Smooth muscle cell (in vitro differentiated cells): ENCODE results near the gene NAA15. TPM values are rescaled to one million over a fixed set of nuclear protein-coding genes. Genes with fewer than 3 reads are reported as not detected.
"Not testable (repeated sequence)": the region's sequence is repeated elsewhere in the genome, so short reads cannot be mapped to it uniquely, and the experiment has no call there.

Source experiments
- DNase-seq: peaks from one replicate; lab custom pipeline; 2025; ENCODE audit not compliant: unreplicated experiment; lab: John Stamatoyannopoulos, UW
- H2AFZ ChIP-seq: fragments of 200-600 bp; sonication (generic); 2 replicates; pipeline ENCODE4 v1.6.0; 2016; ENCODE audit warnings: antibody characterized with exemption, low read depth, mild to moderate bottlenecking
- H3F3A ChIP-seq: fragments of 200-600 bp; sonication (generic); 2 replicates; pipeline ENCODE4 v1.6.0; 2017; ENCODE audit warnings: antibody characterized with exemption, low read depth
- H3K27ac ChIP-seq: fragments of 200-600 bp; sonication (generic); 2 replicates; pipeline ENCODE4 v1.5.1; 2016; ENCODE audit warnings: low read depth, mild to moderate bottlenecking
- H3K27me3 ChIP-seq: fragments of 200-600 bp; sonication (generic); 2 replicates; pipeline ENCODE4 v1.6.1; 2016; ENCODE audit warnings: low read depth, mild to moderate bottlenecking
- H3K36me3 ChIP-seq: fragments of 200-600 bp; sonication (generic); 2 replicates; pipeline ENCODE4 v1.5.1; 2016; ENCODE audit warnings: low read depth
- H3K4me1 ChIP-seq: fragments of 200-600 bp; sonication (generic); 2 replicates; pipeline ENCODE4 v1.5.1; 2016; ENCODE audit warnings: low read depth
- H3K4me2 ChIP-seq: fragments of 200-600 bp; sonication (generic); 2 replicates; pipeline ENCODE4 v1.6.0; 2016; ENCODE audit warnings: mild to moderate bottlenecking
- H3K4me3 ChIP-seq: fragments of 200-600 bp; sonication (generic); 2 replicates; pipeline ENCODE4 v1.5.1; 2016; ENCODE audit warnings: mild to moderate bottlenecking
- H3K79me2 ChIP-seq: fragments of 200-600 bp; sonication (generic); 2 replicates; pipeline ENCODE4 v1.6.0; 2016; ENCODE audit warnings: low read depth, mild to moderate bottlenecking
- H3K9ac ChIP-seq: fragments of 200-600 bp; sonication (generic); 2 replicates; pipeline ENCODE4 v1.6.0; 2016; ENCODE audit warnings: low read depth
- H3K9me3 ChIP-seq: fragments of 200-600 bp; sonication (generic); replicated peaks from 2 replicates; pipeline ENCODE4 v1.5.1; 2016; ENCODE audit warnings: low read depth
- H4K20me1 ChIP-seq: fragments of 200-600 bp; sonication (generic); 2 replicates; pipeline ENCODE4 v1.6.0; 2016; ENCODE audit warnings: low read depth
- WGBS: methylation state at CpG from one replicate; pipeline ENCODE4 v1.1.7; 2016; ENCODE audit warnings: low lambda C conversion rate; 5-methylcytosine and 5-hydroxymethylcytosine counted together
- polyA plus RNA-seq: library from polyadenylated mRNA; unstranded; fragments of >200 nt; fragmentation: Nextera tagmentation; extraction: Ambion mirVana; gene quantifications from 2 replicates; pipeline ENCODE4 v1.2.1, GENCODE V29; 2016
- total RNA-seq: library from RNA; depleted of rRNA; stranded (reverse); fragments of >200 nt; gene quantifications from 2 replicates; pipeline ENCODE4 v1.2.3, GENCODE V29; 2014
- TF ChIP-seq, protein P1 (sequence below): fragments of 200-600 bp; sonication (generic); IDR thresholded peaks from 2 replicates; pipeline ENCODE4 v1.5.1; 2017; ENCODE audit warnings: borderline replicate concordance, mild to moderate bottlenecking, antibody characterized with exemption; ENCODE audit not compliant: insufficient read depth, poor library complexity, severe bottlenecking

Gene NAA15
- total and polyA plus RNA-seq, 2 experiments from 2014 or later = 21.7 to 27.0 TPM

GRCh38 chr4:139312552-139313332, 11.4 kb downstream of the NAA15 start:
- Histone ChIP-seq H3K4me2 (no peak overlapping the region), H4K20me1 (peaks cover 88% of the 10 kb centered on the region), H2AFZ (no peak overlapping the region), H3K9ac (no peak overlapping the region), H3K27me3 (no peaks in the 10 kb centered on the region), H3K79me2 (peaks cover 98% of the 10 kb centered on the region), H3K9me3 (no peaks in the 10 kb centered on the region), H3F3A (no peaks in the 10 kb centered on the region), H3K27ac (peak overlapping the region; percentile 28), H3K4me1 (peaks cover 11% of the 10 kb centered on the region), H3K4me3 (no peak overlapping the region), H3K36me3 (no peaks in the 10 kb centered on the region)
- DNase-seq = no peak
- 100% methylated on average over 3 of the region's 3 CpGs for whole genome bisulfite sequencing
- TF ChIP-seq, protein P1, sequence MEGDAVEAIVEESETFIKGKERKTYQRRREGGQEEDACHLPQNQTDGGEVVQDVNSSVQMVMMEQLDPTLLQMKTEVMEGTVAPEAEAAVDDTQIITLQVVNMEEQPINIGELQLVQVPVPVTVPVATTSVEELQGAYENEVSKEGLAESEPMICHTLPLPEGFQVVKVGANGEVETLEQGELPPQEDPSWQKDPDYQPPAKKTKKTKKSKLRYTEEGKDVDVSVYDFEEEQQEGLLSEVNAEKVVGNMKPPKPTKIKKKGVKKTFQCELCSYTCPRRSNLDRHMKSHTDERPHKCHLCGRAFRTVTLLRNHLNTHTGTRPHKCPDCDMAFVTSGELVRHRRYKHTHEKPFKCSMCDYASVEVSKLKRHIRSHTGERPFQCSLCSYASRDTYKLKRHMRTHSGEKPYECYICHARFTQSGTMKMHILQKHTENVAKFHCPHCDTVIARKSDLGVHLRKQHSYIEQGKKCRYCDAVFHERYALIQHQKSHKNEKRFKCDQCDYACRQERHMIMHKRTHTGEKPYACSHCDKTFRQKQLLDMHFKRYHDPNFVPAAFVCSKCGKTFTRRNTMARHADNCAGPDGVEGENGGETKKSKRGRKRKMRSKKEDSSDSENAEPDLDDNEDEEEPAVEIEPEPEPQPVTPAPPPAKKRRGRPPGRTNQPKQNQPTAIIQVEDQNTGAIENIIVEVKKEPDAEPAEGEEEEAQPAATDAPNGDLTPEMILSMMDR = no peak

DNA sequence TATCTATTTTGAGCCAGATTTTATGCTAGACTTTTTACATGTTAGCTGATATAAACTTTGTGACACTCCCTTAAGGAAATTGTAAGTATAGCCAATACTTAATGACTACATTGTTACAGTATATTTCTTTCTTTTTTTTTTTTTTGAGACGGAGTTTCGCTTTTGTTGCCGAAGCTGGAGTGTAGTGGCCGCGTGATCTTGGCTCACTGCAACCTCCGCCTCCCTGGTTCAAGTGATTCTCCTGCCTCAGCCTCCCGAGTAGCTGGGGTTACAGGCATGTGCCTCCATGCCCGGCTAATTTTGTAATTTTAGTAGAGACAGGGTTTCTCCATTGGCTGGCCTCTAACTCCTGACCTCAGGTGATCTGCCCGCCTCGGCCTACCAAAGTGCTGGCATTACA, 12.1 kb downstream of the NAA15 start:
- not testable (repeated sequence) for H3K36me3 ChIP-seq, H3K27ac ChIP-seq, H2AFZ ChIP-seq, H3F3A ChIP-seq, H3K4me2 ChIP-seq, H3K27me3 ChIP-seq, H3K9me3 ChIP-seq, DNase-seq, H3K9ac ChIP-seq, H3K4me3 ChIP-seq
- peaks cover 89% of the 10 kb centered on the region for H4K20me1 ChIP-seq
- WGBS = 96% methylated on average over 10 of the region's 10 CpGs
- H3K4me1 ChIP-seq = peaks cover 11% of the 10 kb centered on the region
- H3K79me2 ChIP-seq = peaks cover 98% of the 10 kb centered on the region

GRCh38 chr4:139314047-139314800, 12.9 kb downstream of the NAA15 start:
- Histone ChIP-seq H3K4me2 (no peak overlapping the region), H3K79me2 (peaks cover 98% of the 10 kb centered on the region), H3K9me3 (no peaks in the 10 kb centered on the region), H3K27me3 (no peaks in the 10 kb centered on the region), H3F3A (no peaks in the 10 kb centered on the region), H3K36me3 (no peaks in the 10 kb centered on the region), H3K4me3 (no peak overlapping the region), H4K20me1 (peaks cover 92% of the 10 kb centered on the region), H3K9ac (no peak overlapping the region), H3K4me1 (peaks cover 11% of the 10 kb centered on the region), H3K27ac (no peak overlapping the region), H2AFZ (no peak overlapping the region)
- TF ChIP-seq, protein P1 = no peak
- WGBS = 82% methylated on average over 4 of the region's 4 CpGs
- no peak for DNase-seq

DNA sequence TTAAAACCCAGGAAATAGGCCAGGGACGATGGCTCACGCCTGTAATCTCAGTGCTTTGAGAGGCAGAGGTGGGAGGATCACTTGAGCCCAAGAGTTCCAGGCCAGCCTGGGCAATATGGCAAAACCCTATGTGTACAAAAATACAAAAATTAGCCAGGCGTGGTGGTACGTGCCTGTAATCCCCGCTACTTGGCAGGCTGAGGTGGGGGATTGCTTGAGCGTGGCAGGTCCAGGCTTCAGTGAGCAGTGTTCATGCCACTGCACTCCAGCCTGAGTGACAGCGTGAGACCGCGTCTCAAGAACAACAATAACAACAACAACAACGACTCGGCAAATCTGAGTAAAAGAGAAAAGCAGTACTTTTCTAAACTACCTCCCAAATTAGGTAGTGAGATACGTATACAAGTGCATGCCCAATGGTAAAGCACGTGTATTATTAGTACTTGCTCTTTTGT, 13.9 kb downstream of the NAA15 start:
- H3K4me2 ChIP-seq = no peak overlapping the region
- WGBS = 78% methylated on average over 13 of the region's 13 CpGs
- H3K4me3 ChIP-seq = no peak overlapping the region
- no peak for DNase-seq
- H3F3A ChIP-seq = no peaks in the 10 kb centered on the region
- no peak overlapping the region for H2AFZ ChIP-seq
- H3K9me3 ChIP-seq = no peaks in the 10 kb centered on the region
- H3K79me2 ChIP-seq = peaks cover 100% of the 10 kb centered on the region
- H3K36me3 ChIP-seq = no peaks in the 10 kb centered on the region
- TF ChIP-seq, protein P1 = no peak
- no peak overlapping the region for H3K27ac ChIP-seq
- no peaks in the 10 kb centered on the region for H3K27me3 ChIP-seq
- H4K20me1 ChIP-seq = peaks cover 95% of the 10 kb centered on the region
- no peak overlapping the region for H3K9ac ChIP-seq
- peaks cover 11% of the 10 kb centered on the region for H3K4me1 ChIP-seq
